GM18868 (cell line): ENCODE measurements around the gene CERKL.

Experiments used
- ATAC-seq: cut with Tn5 transposase; IDR thresholded peaks from one replicate; pipeline ENCODE4 v1.9.1; 2021; ENCODE audit warnings: mild to moderate bottlenecking, moderate library complexity; ENCODE audit not compliant: unreplicated experiment

Gene CERKL

DNA sequence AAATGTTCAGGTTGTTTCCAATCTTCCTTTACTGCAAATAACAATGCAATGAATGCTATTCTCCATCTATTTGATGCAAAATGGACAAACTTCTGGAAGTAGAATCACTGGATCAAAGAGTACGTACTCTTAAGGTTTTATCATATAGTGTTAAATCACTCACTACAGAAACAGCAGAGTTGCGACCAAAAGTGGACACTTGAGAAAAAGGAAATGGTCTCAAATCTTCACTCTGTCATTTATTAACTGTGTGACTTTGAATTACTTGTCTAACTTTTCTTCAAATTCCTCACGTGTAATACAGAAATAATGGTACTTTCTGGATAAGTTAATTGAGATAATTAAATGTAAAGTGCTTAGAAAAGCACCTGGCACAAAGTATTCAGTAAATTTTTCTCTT lies 78.1 kb downstream of the CERKL start:
- ATAC-seq: no peak

- ATAC-seq: no peak
Observed at GRCh38 chr2:181576431-181576830, 80.5 kb downstream of the CERKL start.

GRCh38 chr2:181575650-181576025 lies 81.3 kb downstream of the CERKL start:
- no peak for ATAC-seq

DNA sequence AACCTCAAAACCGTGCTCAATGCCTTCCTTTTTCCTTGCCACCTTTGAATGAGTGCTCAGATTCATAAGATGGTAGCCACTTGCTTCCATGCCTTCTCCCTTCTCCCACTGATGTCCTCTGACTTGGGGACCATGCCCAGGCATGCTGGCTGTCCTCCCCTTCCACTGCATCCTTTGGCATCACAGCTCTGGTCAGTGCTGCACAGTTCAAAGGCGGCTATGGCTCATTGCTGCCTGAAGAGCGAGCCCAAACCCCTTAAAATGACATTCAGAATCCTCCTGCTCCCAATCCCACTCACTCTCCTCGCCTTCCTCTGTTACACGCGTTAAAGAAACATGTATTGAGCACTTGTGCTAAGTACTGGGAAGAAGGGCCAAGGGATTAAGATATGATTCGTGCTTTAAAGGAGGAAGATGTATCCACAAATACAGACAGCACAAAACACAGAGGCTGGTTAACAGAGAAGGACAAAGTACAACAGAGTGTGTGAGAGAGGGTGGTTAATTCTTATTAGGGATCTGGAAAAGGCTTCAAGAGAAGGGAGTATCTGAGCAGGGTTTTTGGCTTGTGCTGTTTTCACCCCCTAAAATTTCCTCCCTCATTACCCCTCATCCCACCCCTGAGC lies 81.8 kb downstream of the CERKL start:
- ATAC-seq: no peak

- no peak for ATAC-seq
Observed at GRCh38 chr2:181574321-181574720, 82.6 kb downstream of the CERKL start.

GRCh38 chr2:181573140-181573736 lies 83.7 kb downstream of the CERKL start:
- ATAC-seq: no peak

GRCh38 chr2:181570833-181571661 lies 85.9 kb downstream of the CERKL start:
- no peak for ATAC-seq

- ATAC-seq: no peak
Observed at GRCh38 chr2:181570059-181570458, 86.8 kb downstream of the CERKL start.

DNA sequence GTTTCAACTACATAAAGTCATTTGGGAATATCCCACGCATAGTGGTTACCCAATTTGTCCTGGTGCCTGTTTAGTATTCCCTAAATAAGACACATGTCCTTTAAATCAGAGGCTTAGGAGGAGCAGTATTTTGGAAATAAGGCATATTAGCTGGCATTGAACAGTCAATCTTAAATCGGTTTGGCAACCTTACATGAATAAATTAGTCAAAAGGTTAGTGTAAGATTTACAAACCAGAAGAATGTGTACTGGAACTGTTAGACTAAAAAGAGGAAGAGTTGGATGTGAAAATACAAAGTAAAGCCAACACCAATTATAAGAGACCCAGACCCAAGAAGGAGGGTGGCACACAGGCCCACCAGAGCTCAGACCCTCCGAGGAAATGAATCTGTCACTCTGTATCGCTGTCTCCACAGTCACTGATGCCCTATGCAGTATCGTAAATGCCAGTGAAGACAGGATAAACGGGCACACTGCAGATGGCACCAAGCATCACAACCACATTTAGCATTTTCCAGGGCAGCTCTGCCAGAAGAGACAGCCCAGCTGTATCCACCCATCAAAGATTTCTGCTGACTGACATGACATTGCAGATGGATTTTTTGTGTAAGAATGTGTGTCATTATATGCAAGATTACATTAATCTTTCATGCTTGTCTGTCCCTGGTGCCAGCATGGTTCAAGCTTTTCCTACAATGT lies 90.4 kb downstream of the CERKL start:
- ATAC-seq: no peak

DNA sequence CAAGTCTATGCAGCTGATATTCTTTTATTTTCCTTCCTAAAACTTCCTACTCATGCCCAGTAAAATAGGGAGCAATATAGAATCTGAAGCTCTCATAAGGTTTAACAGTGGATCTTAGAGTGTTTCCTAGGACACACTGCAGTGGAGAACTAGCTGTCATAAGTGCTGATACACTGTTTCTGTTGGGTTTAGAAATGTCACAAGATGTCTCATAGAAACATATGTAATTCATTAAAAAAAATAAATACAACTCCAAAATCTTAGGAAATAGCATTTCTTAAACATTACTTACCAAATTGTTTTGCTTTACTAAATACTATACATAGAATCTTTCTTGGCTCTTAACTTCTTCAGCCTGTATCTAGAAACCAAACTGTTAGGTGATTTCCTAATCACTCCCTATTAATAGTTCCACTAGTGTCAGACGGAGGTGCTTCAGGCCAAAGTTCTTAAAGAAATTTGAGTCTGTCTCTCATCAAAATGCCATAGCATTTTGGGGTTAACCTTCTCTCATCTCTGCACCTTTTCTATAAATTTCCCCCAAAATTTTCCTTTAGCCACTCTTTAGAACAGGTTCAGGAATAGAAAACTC lies 93.7 kb downstream of the CERKL start:
- peak; percentile 85 for ATAC-seq

GRCh38 chr2:181558371-181558770 lies 98.5 kb downstream of the CERKL start:
- ATAC-seq: no peak

DNA sequence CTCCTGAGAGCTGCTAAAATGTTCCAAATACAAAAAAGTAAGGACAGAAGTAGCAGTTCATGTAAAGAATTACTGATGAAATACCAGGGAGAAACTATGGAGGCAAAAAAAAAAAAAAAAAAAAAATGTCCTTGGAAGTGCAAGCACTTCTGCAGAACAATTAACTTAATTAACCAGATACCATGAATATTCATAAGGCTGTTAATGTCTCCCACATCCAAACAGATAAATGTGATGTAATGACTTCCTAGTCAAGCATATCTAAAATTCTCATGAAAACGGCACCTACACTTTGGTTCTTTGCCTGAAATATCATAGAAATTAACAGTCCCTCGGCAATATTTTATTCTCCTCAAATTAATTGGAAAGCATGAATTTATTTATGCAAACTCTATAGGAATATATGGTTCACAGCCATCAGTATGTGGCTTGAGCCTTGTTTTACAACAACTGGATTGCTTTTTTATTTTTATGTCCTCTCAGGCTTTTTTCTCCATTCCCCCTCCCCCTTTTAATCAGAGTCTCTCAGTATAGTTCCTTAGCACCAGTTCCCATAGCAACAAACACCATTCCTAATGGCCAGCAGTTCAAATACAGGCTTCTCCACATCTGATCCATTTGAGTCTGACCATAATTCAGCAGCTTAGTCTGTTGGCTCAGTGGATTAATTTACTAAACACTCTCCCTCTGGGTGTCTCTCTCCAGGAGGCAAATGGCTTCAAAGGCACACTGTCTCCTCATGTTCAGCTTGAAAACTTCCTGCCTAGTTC lies 102.7 kb downstream of the CERKL start:
- no peak for ATAC-seq

GRCh38 chr2:181553244-181553643 lies 103.7 kb downstream of the CERKL start:
- ATAC-seq: no peak

DNA sequence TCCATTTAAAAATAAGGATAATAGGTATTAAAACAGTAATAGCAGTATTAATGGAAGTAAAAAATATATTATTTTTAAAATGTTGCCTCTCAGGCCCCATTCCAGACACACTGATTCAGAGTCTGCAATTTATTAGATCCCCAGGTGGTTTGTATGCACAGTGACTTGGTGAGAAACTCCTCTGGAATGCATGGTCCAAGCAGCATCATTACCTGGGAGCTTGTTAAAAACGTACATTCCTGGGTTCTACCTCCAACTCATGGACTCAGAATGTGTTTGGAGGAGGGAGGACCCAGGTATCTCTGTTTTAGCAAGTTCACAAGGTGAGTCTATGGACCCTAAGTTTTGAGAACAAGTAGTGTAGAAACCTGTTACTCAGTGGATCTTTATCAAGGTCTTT lies 104.1 kb downstream of the CERKL start:
- no peak for ATAC-seq

- ATAC-seq: no peak
Observed at GRCh38 chr2:181546086-181546485, 110.8 kb downstream of the CERKL start.

GRCh38 chr2:181542170-181542569 lies 114.7 kb downstream of the CERKL start:
- no peak for ATAC-seq

- ATAC-seq: no peak
Observed at GRCh38 chr2:181540421-181540820, 116.5 kb downstream of the CERKL start.

- ATAC-seq: no peak
Observed at GRCh38 chr2:181536730-181537129, 120.2 kb downstream of the CERKL start.

DNA sequence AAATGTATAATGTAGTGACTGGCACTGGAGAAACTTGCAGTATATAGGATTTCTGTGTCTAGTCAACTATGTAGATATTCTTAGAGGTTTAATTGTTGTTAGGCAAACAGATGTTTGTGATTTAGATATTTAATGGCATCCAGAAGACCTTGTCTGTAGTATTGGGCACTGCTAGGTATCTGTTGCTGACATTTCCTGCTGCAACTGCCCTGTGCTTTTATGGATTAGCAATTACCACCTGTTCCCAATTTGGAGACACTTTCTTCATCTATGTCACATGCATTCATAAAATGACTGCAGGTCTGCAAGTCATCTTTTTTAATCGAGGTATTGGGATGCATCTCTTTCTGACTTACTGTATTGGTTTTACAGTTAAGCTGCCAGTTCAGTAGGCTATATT lies 128.5 kb downstream of the CERKL start:
- ATAC-seq: no peak

DNA sequence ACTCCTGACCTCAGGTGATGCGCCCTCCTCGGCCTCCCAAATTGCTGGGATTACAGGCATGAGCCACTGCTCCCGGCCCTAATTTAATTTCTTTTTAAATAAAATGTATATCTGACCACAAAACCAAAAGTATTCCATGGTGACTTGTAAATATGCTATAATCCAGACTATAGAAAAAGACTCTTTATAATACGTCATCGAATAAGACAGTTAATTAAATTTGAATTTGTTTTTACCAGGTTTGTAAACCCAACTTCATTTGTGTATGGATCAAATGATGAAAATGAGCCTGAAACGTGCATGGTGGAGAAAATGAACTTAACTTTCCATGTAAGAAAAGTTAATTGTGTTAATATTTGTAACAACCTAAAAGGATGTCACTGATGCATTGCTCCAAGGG lies 129.8 kb downstream of the CERKL start:
- no peak for ATAC-seq
